Mucosa of gallbladder (tissue), 1 donor: ENCODE measurements around the gene CYB561A3. TPM values are rescaled to one million over a fixed set of nuclear protein-coding genes. Genes with fewer than 3 reads are reported as not detected.

ENCODE experiments used
- DNase-seq: peaks from one replicate; pipeline ENCODE4 v3.0.0-alpha.2; 2020; ENCODE audit warnings: low spot score
- total RNA-seq: library from RNA; stranded (reverse); gene quantifications from one replicate; pipeline ENCODE4 v1.2.1, GENCODE V29; 2021
- donor health status: DM: no; HTN: no; CAD: no.

CYB561A3 gene
- total RNA-seq, 1 donor from 2014 or later: 44.8 TPM

GRCh38 chr11:61369372-61370348 is 8.0 kb upstream of the CYB561A3 start:
- DNase-seq: peak; percentile 64

- no peak for DNase-seq
Measured at GRCh38 chr11:61368646-61369045, 7.0 kb upstream of the CYB561A3 start.

GRCh38 chr11:61367406-61367805 is 5.7 kb upstream of the CYB561A3 start:
- DNase-seq: no peak

- no peak for DNase-seq
Measured at GRCh38 chr11:61364012-61364675, 2.5 kb upstream of the CYB561A3 start.

GRCh38 chr11:61362542-61362875 is 827 bp upstream of the CYB561A3 start:
- no peak for DNase-seq

- no peak for DNase-seq
Measured at GRCh38 chr11:61361237-61361740, 393 bp downstream of the CYB561A3 start.

GRCh38 chr11:61359516-61359915 is 2.2 kb downstream of the CYB561A3 start:
- no peak for DNase-seq

GRCh38 chr11:61358566-61358965 is 3.1 kb downstream of the CYB561A3 start:
- no peak for DNase-seq

- no peak for DNase-seq
Measured at GRCh38 chr11:61357894-61358239, 3.8 kb downstream of the CYB561A3 start.

GRCh38 chr11:61357233-61357893 is 4.3 kb downstream of the CYB561A3 start:
- DNase-seq: no peak

GRCh38 chr11:61356706-61357105 is 5.0 kb downstream of the CYB561A3 start:
- no peak for DNase-seq

GRCh38 chr11:61354208-61354607 is 7.5 kb downstream of the CYB561A3 start:
- no peak for DNase-seq

- no peak for DNase-seq
Measured at GRCh38 chr11:61353131-61354067, 8.3 kb downstream of the CYB561A3 start.

- DNase-seq: no peak
Measured at GRCh38 chr11:61352038-61352437, 9.6 kb downstream of the CYB561A3 start.

- no peak for DNase-seq
Measured at GRCh38 chr11:61350803-61351202, 10.9 kb downstream of the CYB561A3 start.

GRCh38 chr11:61350336-61350735 is 11.3 kb downstream of the CYB561A3 start:
- no peak for DNase-seq

GRCh38 chr11:61349916-61350315 is 11.8 kb downstream of the CYB561A3 start:
- no peak for DNase-seq

GRCh38 chr11:61349189-61349751 is 12.4 kb downstream of the CYB561A3 start:
- DNase-seq: no peak

GRCh38 chr11:61347916-61348461 is 13.7 kb downstream of the CYB561A3 start:
- no peak for DNase-seq

- DNase-seq: no peak
Measured at GRCh38 chr11:61345954-61346843, 15.5 kb downstream of the CYB561A3 start.
